Astrocyte of the cerebellum (primary cell): ENCODE results near the gene TMEM14A.

Source experiments
- DNase-seq: peaks from one replicate; pipeline ENCODE4 v3.0.0-alpha.2; 2011; ENCODE audit warnings: low read depth
- H3K4me3 ChIP-seq: 2 replicates; pipeline ENCODE4 v1.5.1; 2011; ENCODE audit warnings: mild to moderate bottlenecking, low read depth, low read length, moderate library complexity
- in situ Hi-C: cut with HindIII; loops from 2 replicates; pipeline ENCODE4 v1.10.0; 2017; ENCODE audit warnings: low sequenced_read_pairs
- TF ChIP-seq, protein P1 (sequence below): IDR thresholded peaks from 2 replicates; pipeline ENCODE4 v1.5.1; 2012; ENCODE audit warnings: low read length, low read depth, moderate library complexity, mild to moderate bottlenecking; ENCODE audit errors: missing control alignments

Gene TMEM14A

DNA sequence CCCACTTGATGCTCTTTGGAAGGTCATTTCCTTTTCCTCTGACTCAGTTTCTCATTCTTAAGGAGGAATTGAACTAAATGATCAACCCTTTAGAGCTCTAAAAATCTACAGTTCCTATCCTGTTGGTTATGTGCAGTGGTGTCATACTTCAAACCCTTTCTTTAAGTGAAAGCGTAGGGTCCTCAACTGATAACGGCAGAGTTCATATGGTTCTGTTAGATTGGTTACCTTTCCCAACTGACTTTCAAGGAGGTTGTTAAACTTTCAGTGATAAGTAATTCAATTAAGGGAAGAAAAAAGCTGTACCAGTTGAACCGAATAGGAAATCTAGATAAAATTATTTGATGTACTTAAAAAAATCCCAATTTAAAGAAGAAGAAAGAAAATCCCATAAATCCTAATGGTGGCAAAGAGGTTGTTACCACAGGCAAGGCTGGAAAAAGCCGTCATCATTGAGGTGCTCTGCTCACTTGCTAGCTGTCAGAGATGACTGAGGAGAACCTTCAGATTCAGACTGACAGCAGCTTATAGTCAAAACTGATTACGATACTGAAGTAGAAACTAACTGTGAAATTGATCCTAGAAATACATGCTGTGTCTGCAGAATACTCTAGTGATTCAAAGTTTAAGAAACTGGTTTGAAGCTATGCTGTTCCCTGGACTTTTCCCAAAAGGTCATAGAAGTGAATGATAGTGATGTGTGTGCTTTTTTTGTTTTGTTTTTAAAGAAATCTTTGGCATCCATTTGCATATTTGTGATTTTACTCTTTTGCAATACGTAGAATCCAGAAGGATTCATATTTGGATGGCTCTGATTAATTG is 16.2 kb downstream of the TMEM14A start:
- TF ChIP-seq, protein P1, sequence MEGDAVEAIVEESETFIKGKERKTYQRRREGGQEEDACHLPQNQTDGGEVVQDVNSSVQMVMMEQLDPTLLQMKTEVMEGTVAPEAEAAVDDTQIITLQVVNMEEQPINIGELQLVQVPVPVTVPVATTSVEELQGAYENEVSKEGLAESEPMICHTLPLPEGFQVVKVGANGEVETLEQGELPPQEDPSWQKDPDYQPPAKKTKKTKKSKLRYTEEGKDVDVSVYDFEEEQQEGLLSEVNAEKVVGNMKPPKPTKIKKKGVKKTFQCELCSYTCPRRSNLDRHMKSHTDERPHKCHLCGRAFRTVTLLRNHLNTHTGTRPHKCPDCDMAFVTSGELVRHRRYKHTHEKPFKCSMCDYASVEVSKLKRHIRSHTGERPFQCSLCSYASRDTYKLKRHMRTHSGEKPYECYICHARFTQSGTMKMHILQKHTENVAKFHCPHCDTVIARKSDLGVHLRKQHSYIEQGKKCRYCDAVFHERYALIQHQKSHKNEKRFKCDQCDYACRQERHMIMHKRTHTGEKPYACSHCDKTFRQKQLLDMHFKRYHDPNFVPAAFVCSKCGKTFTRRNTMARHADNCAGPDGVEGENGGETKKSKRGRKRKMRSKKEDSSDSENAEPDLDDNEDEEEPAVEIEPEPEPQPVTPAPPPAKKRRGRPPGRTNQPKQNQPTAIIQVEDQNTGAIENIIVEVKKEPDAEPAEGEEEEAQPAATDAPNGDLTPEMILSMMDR, result no peak
- in situ Hi-C loops, result no loop called here
- no peak for DNase-seq
- H3K4me3 ChIP-seq, result no peak overlapping the region

DNA sequence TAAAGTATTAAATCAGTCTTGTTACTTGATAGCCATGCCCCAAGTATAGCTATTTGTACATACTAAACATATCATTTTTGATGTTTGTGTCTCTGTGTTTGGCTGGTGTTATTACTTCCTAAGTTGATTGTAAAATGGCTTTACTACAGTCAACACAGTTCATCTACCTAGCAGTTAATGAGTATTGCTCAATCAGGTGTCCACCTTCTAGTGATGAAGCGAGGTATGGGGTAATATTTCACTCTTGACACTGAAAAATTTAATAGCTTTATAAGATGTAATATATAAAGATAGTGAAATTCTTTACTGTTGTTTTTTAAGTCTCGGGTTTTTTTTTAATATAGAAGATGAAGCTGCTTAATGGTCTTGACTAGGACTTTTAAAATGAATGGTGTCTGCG is 18.9 kb downstream of the TMEM14A start:
- TF ChIP-seq, protein P1, result no peak
- DNase-seq, result no peak
- no peak overlapping the region for H3K4me3 ChIP-seq
- in situ Hi-C loops, result no loop called here

DNA sequence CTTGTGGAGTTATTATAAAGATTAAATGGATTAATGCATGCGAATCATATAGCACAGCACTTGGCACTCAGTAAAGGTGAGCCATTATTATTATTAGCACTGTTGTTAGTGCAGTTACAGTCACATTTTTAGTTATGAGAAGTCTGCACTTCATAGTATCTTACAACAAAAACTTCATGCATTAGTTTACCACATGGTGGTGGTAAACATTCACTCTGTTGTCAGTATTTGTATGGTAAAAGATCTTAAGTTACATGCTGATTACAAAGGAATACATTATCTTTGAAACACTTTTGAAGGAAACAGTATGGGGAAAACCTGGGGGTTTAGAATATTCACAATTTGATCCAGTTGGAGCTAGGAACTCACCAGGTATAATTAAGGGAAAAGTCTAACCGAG is 20.8 kb downstream of the TMEM14A start:
- TF ChIP-seq, protein P1, result no peak
- no peak overlapping the region for H3K4me3 ChIP-seq
- in situ Hi-C loops, result no loop called here
- DNase-seq, result no peak

DNA sequence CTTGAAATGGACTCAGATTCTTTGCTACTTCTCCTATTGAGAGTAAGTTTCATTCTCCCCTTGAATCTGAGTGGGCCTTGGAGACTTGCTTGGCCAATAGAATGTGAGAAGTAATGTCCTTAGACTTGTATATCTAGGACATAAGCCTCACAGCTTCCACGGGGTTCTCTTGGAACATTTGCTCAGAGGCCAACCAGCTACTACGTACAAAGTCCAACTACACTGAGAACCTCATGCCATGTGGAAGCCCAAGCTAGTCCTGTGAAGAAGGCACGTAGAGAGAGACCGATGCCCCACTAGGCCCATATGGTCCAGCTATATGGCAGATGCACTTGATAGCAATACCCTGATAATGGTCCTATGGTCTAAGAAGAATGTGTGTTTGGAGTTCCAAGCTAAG is 22.9 kb downstream of the TMEM14A start:
- DNase-seq, result no peak
- TF ChIP-seq, protein P1, result no peak
- no peak overlapping the region for H3K4me3 ChIP-seq
- in situ Hi-C loops, result no loop called here

DNA sequence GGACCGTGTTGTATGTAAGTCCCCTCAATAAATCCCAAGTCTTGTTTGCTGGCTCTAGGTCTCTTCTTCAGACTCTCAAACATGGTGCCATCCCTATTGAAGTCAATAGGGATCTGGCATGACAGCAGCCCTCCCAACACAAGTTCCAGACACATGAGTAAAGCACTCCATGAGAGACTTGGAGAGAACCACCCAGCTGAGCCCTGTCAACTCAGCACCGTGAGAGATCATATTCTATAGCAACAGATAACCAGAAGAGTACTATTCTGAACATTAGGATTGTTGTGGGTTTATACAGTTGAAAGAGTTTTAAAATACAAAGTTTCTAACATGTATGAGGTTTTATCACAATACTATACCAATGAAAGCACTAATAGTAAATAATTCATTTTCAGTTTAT is 23.5 kb downstream of the TMEM14A start:
- no peak for DNase-seq
- TF ChIP-seq, protein P1, result no peak
- H3K4me3 ChIP-seq, result no peak overlapping the region
- in situ Hi-C loops, result no loop called here

DNA sequence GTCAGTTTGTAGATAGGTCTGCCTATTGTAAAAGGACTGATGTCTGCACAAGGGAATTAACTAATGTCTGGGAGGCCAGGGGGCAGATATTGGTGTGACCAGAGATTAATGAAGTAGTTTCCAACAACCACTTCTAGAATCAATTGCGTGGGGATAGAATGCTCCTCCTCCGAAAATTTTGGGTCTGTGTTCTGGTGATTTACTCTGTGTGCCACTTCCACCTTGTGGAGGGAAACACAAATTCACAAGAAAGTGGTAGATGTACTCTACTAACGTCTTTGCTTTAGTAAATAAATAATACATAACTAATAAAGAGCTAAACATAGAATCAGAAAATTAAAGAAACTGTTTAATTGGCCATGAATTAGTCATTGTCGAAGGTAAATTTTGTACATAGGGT is 25.5 kb downstream of the TMEM14A start:
- in situ Hi-C loops, result no loop called here
- no peak overlapping the region for H3K4me3 ChIP-seq
- TF ChIP-seq, protein P1, result no peak
- DNase-seq, result no peak
